DMS153 treated with DMSO at 0.1 percent for 48 hours (cell line): Measurements from ENCODE around the gene PFKFB1.
A peak's percentile ranks its signal among the peaks of the same experiment; 100 is the strongest.

Experiments used
- DNase-seq: peaks from one replicate; lab custom pipeline; 2025; ENCODE audit not compliant: unreplicated experiment; lab: John Stamatoyannopoulos, UW

The PFKFB1 gene

DNA sequence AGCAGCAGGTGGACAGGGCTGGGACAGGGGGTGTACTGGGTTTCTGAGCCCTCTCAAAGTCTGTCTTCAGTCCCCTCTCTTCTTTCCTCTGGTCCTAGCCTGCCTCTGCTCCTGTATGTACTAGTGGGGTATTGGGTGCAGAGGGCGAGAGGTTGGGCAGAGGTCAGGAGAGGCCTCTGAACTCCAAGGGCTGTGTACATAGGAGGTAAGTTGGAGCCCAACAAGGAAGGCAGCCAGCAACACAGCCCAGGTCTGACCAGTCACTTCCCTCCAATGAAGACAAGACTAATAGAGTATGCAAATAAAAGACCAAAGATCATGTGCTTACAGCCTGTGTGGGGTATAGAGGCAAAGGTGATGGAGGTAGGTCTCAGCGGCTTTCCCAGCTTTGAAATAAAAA is at the start of gene PFKFB1:
Gene PFKFB1 (minus strand): TSS at position 90 of the 400 bp plus-strand sequence. CDS start 181 bp downstream, outside the sequence.
- DNase-seq = no peak

DNA sequence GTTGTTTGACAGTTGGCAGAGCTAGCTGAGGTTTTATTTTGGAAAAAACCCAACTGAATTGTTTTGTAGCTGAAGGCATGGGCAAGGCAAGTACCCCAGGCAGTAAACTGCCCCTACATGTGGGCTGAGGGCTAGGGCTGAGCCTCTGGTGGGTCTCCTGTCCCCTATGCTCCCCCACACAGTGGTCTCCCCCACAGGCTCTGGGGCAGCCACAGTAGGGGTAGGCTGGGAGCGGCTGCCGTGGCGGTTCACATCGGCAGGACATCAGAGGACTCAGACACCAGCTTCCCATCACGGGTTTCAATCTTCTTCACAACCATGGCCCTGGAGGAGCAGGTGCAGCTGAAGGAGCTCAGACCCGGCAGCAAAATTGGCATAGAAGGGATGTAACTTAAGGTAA is 47.5 kb upstream of the PFKFB1 start:
- DNase-seq = no peak

DNA sequence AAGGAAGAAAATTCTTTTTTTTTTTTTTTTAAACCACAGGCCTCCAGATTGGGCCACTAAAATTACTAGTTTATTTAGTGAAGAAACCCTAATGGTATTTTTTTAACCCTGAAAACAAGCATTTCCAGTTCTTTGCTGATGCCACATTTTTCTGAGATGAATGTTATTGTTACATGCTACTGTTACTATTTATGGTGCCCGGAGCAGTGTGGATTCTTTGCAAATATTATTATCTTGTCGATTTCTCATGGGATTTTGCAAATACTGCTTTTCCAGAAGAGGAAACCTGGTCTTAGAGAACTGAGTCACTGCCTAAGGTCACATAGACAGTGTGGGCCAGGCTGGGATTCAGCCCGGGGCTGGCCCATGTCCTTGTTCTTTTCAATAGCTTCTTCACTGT is 45.5 kb upstream of the PFKFB1 start:
- no peak for DNase-seq

DNA sequence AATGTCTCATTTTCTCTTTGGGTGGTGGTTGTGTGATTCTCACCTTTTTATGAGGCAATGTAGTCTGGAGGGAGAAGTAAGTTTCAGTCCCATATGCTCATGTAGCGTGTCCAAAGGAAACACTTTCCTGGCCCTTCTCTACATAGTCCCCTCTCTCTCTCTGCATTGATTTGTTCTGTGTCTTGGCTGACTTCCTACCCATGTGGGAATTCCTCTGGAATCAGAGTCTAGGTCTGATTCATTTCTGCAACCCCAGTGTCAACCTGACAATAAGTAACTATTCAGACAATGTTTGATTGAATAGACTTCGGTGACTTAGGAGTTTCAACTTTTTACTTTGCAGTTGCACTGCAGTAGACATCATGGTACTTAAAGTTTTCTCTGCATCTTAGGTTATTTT is 39.4 kb upstream of the PFKFB1 start:
- DNase-seq = no peak

DNA sequence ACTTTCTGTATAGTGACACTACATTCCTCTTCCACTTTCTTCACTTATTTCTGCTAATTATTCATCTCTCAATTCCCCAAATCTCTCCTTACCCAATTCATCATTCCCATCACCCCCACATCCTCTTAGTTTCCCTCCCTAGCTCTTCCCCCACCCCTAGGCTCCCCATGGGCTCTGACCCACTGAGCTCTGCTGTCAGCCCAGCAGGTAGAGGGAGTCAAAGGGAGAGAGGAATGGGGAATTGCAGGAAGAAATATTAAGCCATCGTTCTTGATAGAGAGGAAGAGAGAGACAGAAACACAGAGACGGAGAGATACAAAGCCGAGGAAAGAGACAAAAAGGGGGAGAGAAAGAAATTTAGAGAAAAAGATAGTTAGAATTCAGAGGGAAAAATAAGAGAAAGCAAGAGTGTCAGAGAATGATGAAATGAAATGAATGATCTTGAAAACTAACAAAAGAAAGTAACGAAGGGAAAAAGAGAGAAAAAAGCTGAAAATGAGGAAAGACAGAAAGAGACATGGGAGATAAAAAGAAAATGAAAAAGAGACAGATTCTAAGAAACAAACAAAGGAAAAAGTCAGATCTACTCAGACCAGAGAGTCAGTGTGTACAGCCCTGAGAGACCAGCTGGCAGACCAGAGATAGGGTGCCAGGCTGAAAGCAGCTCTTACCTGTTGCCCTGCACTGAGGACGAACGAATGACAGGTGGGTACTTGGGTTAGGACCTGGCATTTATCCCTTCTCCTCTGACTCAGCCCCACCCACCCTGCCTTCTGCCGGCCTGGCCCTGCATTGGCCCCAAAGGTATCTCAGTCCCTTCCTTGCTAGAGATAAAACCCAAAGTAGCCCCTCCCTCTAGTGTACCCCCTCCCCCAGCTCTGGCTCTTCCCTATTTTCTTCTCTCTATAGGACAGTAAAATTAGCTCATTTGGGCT is 36.5 kb upstream of the PFKFB1 start, which contains the start of gene ALAS2:
Gene ALAS2 (minus strand): TSS at position 707 of the 935 bp plus-strand sequence. CDS start 4,977 bp downstream, outside the sequence.
- no peak for DNase-seq

DNA sequence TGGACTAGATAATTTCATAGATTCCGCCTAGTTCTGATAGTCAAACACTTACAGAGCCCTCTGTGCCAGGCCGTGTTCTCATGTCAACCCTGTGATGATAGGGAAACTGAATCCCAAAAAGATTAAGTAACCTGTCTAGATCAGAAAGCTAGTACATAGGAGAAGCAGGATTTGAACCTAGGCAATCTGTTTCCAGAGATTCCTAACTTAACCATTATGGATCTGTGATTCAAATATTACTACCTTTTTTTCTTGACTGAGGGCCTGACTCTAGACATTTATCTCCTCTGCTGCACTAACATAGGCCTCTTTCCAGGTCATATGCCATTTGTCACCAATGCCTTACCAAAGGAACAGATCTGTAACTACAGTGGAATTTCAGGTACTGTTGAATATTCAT is 35.3 kb upstream of the PFKFB1 start:
- DNase-seq = no peak

DNA sequence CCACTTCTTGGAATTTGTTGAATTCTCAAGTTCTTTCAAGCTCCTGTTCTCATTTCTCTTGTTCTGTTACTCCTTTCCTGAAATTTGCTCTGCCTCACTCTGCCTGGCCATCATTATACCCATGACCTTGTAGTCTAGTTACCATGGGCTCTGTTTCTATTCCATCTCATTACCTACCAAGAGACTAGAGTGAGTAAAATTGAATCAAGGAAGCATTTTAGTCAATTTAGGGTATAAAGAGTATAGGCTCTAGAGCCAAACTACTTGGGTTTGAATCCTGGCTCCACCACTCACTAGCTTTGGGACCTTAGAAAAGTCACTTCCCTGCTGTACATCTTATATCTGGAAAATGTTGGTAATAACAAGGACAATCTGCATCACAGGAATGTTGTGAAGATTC is 34.6 kb upstream of the PFKFB1 start:
- no peak for DNase-seq

DNA sequence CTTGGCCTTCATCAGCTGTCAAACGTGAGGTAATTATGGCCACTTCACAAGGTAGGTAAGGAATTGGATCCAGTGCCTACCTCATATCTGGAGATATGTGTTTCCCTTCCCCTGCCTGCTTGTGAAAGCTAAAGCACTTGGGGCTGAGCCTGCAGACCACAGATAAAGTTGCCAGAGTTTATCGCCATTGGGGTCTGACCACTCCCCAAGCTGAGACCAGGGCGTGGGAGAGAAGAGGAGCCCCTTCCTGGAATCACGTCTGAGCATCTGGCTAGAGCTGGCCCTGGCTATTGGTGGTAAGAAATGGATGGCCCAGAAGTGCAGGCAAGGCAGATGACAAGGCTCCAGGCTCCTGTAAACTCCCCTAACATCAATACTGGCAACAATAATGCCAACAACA is 34.1 kb upstream of the PFKFB1 start:
- no peak for DNase-seq

DNA sequence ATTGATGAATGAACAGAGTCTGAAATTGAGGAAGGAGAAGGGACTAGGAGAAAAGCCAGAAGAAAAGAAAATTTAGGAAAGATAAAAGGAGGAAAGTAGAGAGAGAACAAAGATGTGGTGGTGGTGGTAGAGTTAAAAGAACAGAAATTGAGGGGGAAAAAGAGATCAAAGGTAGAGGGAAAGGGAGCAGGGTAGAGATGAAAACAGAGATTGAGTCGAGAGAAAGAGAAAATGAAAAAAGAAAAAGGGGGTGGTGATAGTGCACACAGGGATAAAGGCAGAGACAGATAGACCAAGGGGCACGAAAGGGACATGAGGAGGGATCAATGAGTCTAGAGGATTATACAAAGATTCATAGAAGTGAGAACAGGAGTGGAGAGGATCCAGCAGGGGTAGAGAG is 32.9 kb upstream of the PFKFB1 start:
- no peak for DNase-seq

DNA sequence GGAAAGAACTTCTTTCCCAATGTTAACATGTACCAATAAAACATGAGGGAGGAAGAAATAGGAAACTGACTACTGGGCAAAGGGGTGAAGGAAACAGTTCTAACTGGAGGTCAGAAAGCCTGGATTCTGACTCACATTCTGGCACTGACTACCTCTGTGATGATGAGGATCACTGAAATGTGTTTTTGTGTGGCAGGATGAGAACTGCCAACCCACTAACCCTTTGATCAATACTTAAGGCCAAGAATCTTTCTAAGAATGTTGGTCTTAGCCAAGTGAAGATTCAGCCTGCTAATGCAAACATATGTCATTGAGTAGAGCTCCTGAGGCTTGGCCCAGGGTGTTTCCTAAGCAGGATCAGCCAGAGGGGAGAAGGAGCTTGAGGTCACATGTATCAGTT is 32.2 kb upstream of the PFKFB1 start:
- DNase-seq = no peak

DNA sequence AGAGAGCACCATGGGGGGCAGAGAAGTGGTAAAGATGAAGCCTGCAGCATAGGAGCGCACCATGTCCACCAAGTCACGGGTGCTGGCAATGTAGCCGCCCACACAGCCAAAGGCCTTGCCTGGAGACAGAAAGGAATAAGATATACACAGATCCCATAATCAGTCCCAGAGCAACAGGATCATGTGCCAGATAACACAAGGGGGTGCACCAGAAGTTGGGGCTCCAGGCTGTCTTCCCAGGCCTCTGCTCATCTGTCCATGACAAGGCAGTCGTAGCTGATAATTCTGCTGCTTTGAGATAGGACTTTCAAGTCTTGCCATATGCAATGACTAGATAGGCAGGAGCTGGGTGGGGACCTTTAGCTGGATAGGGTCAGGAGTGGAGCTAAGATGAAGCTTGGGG is 20.9 kb upstream of the PFKFB1 start:
- no peak for DNase-seq

DNA sequence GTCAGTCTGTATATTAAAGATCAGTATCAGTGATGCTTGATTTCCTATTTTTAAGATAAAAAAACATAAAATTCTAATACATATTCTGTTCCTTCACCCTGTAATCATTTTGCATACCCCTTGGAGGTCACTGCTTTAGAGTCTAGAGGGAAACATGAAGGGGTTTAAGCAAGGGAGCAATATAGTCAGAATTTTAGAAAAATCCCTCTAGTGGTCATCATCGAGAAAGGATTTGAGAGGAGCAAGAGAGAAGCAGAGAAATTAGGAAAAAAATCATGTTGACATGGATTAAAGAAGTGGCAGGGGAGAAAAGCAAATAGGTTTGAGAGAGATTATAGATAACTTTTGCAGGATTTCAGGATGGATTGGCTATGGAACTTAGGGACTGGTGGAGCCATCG is 17.3 kb upstream of the PFKFB1 start:
- DNase-seq = no peak

DNA sequence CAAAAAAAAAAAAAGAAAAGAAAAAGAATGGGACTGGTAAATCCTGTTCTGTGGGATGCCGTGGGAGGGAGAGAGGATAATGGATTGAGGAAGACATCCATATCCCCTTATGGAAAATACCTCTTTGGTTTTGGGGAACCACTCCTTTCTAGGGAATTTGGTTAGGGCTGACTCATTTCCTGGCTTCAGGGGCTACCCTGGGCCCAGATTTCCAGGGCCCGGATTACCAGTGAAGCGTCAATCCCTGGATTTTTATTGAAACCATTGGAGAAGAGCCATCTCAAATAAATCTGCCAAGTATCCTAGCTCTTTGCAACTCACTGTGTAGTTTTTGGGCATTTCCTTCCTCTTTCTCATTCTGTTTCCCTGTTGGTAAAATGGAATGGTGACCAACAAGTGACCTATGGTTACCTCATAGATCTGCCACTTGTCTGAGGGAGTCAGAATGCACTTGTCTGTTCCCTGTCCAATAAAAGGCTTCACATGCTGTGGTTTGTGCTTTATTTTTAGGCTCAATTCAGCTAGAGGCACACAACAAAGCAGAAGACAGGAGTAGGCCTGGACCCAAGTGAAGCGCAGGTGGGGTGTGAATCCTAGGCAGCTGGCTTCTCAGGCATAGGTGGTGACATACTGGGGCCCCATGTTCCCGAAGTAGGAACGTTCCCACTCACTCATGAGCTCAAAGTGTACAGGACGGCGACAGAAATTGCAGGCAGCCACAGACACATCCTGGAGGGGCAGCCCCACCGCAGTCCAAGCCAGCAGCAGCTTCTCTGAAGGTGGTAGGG is 14.8 kb upstream of the PFKFB1 start:
- DNase-seq = no peak

DNA sequence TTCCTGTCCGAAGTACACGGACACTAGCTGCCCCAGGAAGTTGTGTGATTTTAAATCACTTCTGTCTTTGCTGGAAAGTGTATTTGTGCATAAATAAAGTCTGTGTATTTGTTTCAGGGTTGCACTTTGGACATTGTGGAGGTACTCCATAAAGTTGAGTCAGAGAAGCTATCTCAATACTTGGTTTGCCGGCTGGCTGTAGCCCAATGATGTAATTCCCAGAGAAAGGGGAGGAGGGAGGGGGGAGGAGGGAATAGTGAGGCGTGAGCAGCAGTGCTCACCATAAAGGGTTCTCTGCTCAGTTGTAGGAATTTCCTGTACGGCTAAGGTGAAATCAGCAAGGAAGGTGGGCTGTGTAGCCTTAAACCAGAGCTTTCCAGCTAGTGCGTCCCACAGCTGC is 13.7 kb upstream of the PFKFB1 start:
- no peak for DNase-seq

DNA sequence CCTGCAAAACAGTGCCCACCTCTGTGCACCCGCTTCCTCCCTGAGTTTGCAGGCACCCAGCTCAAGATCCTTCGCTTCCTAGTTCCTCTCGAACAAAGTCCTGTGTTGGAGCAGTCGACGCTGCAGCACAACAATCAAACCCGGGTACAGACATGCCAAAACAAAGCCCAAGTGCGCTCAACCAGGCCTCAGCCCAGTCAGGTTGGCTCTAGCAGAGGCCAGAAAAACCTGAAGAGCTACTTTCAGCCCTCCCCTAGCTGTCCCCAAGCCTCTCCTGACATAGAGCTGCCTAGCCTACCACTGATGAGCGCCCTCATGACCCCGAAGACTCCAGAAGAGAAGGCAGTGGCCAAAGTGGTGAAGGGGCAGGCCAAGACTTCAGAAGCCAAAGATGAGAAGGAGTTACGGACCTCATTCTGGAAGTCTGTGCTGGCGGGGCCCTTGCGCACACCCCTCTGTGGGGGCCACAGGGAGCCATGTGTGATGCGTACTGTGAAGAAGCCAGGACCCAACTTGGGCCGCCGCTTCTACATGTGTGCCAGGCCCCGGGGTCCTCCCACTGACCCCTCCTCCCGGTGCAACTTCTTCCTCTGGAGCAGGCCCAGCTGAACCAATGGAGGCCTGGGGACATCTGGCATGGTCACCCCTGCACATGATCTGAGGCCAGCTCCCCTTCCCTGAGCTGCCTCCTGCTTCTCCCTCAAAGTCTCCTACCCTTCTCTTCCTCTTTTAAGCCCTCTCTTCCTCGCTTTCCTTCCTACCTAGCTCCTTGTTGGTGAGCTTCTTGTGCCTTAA is 13.0 kb upstream of the PFKFB1 start:
- DNase-seq = no peak

DNA sequence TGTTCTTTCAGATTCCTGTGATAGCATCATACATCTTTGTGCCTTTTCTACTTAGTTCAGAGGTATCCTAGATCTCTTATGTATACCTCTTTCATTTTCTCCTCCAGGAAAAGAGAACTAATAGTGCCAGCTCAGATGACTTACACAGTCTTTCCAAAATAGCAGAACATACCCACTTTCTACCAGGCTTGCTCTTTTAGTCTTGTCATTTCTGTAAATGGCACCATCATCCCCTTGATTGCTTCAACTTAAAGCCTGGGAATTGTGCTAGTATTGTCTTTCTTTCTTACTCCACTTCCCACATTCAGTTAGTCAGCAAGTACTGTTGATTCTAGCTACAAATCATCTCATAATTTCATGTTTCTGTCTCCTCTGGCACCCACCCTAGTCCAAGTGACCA is 11.3 kb upstream of the PFKFB1 start:
- DNase-seq = no peak

DNA sequence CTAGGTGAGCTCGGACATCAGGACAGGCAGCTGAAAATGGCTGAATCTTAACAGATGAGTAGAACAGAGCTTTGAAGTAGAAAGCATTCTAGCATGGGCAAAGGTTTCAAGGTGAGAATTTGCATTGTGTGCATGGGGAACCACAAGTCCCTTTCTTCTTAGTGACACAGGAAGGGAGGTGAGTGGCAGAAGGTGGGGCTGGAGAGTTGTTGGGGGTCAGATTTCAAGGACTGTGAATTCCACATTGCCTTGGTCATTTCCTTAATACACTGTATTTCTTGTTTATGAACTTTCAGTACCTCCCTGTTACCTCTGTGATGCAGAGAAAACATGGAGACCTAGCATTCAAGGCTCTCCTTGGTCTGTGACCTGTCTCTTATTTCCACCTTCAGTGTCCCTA is 10.2 kb upstream of the PFKFB1 start:
- no peak for DNase-seq

DNA sequence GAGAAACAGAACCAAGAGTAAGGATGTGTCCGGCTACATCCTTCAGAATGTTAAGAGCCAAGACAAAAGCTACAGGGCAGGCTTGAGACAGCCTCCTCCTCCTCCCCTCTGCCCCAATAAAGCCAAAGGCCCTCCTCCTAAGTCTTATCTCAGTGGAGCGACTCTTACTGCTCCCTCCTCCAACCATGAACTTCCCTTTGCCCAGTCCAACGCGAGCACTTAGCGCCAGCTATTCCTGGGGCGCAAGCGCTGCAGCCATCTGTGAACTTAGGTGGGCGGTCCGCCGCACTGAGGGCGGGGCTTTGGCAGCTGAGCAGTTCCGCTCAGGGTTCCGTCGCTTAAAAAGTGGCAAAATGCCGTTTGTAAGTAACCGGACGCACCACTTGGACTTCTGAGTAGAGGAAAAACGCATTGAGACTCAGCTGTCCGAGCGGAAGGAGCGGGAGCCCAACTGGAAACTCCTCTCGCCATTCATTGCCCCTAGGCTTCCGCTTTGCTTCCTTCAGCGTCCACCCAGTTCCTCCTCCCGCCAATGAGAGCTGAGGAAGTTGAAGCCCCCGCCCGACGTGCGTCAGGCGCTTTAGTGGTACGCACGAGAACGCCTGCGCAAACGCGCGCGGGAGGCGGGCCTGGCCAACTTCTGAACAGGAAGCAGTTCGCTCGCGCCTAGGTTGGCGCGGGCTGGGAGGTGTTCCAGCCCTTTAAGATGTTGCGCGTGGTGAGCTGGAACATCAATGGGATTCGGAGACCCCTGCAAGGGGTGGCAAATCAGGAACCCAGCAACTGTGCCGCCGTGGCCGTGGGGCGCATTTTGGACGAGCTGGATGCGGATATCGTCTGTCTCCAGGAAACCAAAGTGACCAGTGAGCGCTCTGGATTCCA is 6.0 kb upstream of the PFKFB1 start, which contains the start of gene APEX2:
Gene APEX2 (plus strand): TSS at position 647 of the 882 bp plus-strand sequence. CDS start 60 bp downstream, at position 707.
- peak; percentile 66 for DNase-seq

DNA sequence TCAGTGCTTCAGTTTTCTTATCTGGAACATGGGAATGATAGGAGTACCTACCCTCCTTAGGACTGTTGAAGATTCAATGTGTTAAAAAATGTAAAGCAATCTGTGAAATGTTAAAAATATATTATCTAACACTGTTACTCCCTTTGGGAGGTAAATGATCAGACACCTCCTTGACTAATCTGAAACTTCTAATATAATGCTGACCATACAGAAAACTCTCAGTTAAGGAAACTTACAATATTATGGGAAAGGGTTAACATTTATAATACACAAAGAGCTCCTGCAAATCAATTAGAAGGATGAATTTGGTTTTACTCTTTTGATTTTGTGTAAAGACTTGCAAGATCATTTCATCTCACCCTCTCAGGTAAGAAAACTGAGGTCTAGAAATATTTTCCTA is 1.6 kb upstream of the PFKFB1 start:
- DNase-seq = no peak
